K562 (cell line): ENCODE results near the gene KLC3. TPM values are rescaled to one million over a fixed set of nuclear protein-coding genes. Genes with fewer than 3 reads are reported as not detected.

Source experiments
- ATAC-seq: fragments of 200-7000 bp; cut with Tn5 transposase; 3 replicates; pipeline ENCODE4 v1.9.1; 2020; ENCODE audit warnings: moderate library complexity
- BruUV-seq: library from RNA; stranded (reverse); fragments of 400-500 nt; replicated peaks from 2 replicates; lab custom pipeline; 2021; lab: Mats Ljungman, UMichigan
- CTCF ChIA-PET: fragments of 300-600 bp; formaldehyde crosslinking; extraction: SDS; loops from one replicate; lab custom pipeline; 2021; ENCODE audit warnings: low intra/inter-chr PET ratio; lab: Yijun Ruan, JAX
- POLR2A ChIA-PET: fragments of 300-600, 350-650 bp; sonication (Branson Sonifier 250); formaldehyde crosslinking; extraction: SDS; loops from one replicate; lab custom pipeline; 2021; ENCODE audit warnings: antibody characterized with exemption, inconsistent platforms; lab: Yijun Ruan, JAX
- DNase-seq, 4 experiments: peaks; one replicate each; pipeline versions ENCODE4 v3.0.0 to v3.0.0-alpha.2; 2011 to 2018; ENCODE audit warnings: low spot score in 3 of 4, mixed read lengths in 3 of 4; ENCODE audit errors: extremely low read depth in 1 of 4
- FAIRE-seq: peaks from 2 replicates; lab custom pipeline; 2011; peaks lifted over from hg19 to GRCh38; lab: Jason Lieb, UNC
- H2AFZ ChIP-seq: 2 replicates; pipeline ENCODE4 v1.6.0; 2011; ENCODE audit warnings: low read depth, low read length, control low read depth, inconsistent platforms
- H3K27ac ChIP-seq: fragments of 200-600 bp; 3 replicates; pipeline ENCODE4 v1.8.0; 2011; ENCODE audit warnings: low read depth, mild to moderate bottlenecking, control low read depth, inconsistent platforms, low read length, moderate library complexity, mixed read lengths; ENCODE audit errors: extremely low read depth
- H3K27me3 ChIP-seq, 2 experiments: fragments of 300-600 bp in 1 of 2; 2 replicates in 1 of 2; 3 replicates in 1 of 2; pipeline versions ENCODE4 v1.6.0 to v1.8.0; 2011; ENCODE audit warnings: inconsistent platforms in 2 of 2, low read length in 2 of 2, mild to moderate bottlenecking in 1 of 2, mixed read lengths in 1 of 2, moderate library complexity in 1 of 2; ENCODE audit not compliant: control insufficient read depth in 2 of 2, insufficient read depth in 2 of 2
- H3K36me3 ChIP-seq: fragments of 300-600 bp; 3 replicates; pipeline ENCODE4 v1.8.0; 2011; ENCODE audit warnings: mild to moderate bottlenecking, low read length, inconsistent platforms; ENCODE audit not compliant: control insufficient read depth, insufficient read depth
- H3K4me1 ChIP-seq, 2 experiments: fragments of 200-600 bp in 1 of 2; replicated peaks in 1 of 2; 2 replicates in 1 of 2; 3 replicates in 1 of 2; pipeline versions ENCODE4 v1.5.1 to v1.8.0; 2011; ENCODE audit warnings: inconsistent platforms in 2 of 2, low read length in 2 of 2, mild to moderate bottlenecking in 1 of 2, mixed read lengths in 1 of 2, moderate library complexity in 1 of 2; ENCODE audit not compliant: control insufficient read depth in 2 of 2, insufficient read depth in 2 of 2
- H3K4me2 ChIP-seq: 2 replicates; pipeline ENCODE4 v1.6.1; 2011; ENCODE audit warnings: low read length, control low read depth, inconsistent platforms, mixed read lengths; ENCODE audit not compliant: insufficient read depth
- H3K4me3 ChIP-seq: fragments of 200-600 bp; sonication (generic), shearing (Covaris generic); 2 replicates; pipeline ENCODE4 v1.5.1; 2016; ENCODE audit warnings: control low read depth, inconsistent platforms
- H3K79me2 ChIP-seq: fragments of 200-600 bp; 3 replicates; pipeline ENCODE4 v1.8.0; 2011; ENCODE audit warnings: low read length, inconsistent platforms; ENCODE audit not compliant: control insufficient read depth, insufficient read depth
- H3K9ac ChIP-seq, 2 experiments: 2 replicates each; pipeline versions ENCODE4 v1.6.0 to v1.6.1; 2011; ENCODE audit warnings: low read depth in 2 of 2, low read length in 2 of 2, control low read depth in 1 of 2, inconsistent platforms in 1 of 2, mild to moderate bottlenecking in 1 of 2, mixed read lengths in 1 of 2; ENCODE audit not compliant: insufficient read depth in 1 of 2
- H3K9me1 ChIP-seq: one replicate; pipeline ENCODE4 v1.6.0; 2011; ENCODE audit warnings: inconsistent platforms, mild to moderate bottlenecking, low read length, moderate library complexity; ENCODE audit not compliant: control insufficient read depth, insufficient read depth
- H3K9me3 ChIP-seq: replicated peaks from 2 replicates; pipeline ENCODE4 v1.5.1; 2011; ENCODE audit warnings: low read depth, low read length, inconsistent platforms; ENCODE audit not compliant: control insufficient read depth, insufficient read depth
- H4K20me1 ChIP-seq: replicated peaks from 2 replicates; pipeline ENCODE4 v1.6.1; 2011; ENCODE audit warnings: low read length, inconsistent platforms, mixed read lengths; ENCODE audit not compliant: control insufficient read depth, insufficient read depth
- COPS2 ChIP-seq: fragments of 450-650 bp; conservative IDR thresholded peaks from 2 replicates; pipeline ENCODE4 v1.6.1; 2016; ENCODE audit warnings: mild to moderate bottlenecking, moderate library complexity
- EP300 ChIP-seq: IDR thresholded peaks from 2 replicates; pipeline ENCODE4 v1.6.1; 2012; ENCODE audit warnings: low read length, improper control_type of control experiment
- POLR2G ChIP-seq: fragments of 200-400 bp; formaldehyde crosslinking; IDR thresholded peaks from 2 replicates; pipeline ENCODE4 v1.6.1; 2017; ENCODE audit warnings: low read depth, mild to moderate bottlenecking, antibody characterized with exemption, low read length, moderate library complexity
- RBFOX2 ChIP-seq: fragments of 200-400 bp; formaldehyde crosslinking; IDR thresholded peaks from 2 replicates; pipeline ENCODE4 v1.6.1; 2017; ENCODE audit warnings: low read depth, mild to moderate bottlenecking, low read length, moderate library complexity
- whole genome bisulfite sequencing: fragments of 100-300 bp; shearing (Covaris generic); methylation state at CpG from one replicate; pipeline ENCODE4 v1.1.6; 2016; ENCODE audit warnings: low coverage, mixed read lengths; ENCODE audit not compliant: insufficient coverage; ENCODE audit errors: missing lambda C conversion rate; 5-methylcytosine and 5-hydroxymethylcytosine counted together
- in situ Hi-C: fragments of 300-500 bp; cut with MboI; formaldehyde crosslinking; loops from 4 replicates; pipeline ENCODE4 v1.15.0; 2018; ENCODE audit warnings: inconsistent platforms, mixed read lengths
- intact Hi-C: fragments of 100-400 bp; cut with micrococcal nuclease; formaldehyde crosslinking; loops from 2 replicates; pipeline ENCODE4 v1.14.2; 2022
- polyA plus RNA-seq, 8 experiments: library from polyadenylated mRNA; depleted of rRNA in 4 of 8; stranded (reverse) in 5 of 8; unstranded in 3 of 8; fragments of >200 nt; fragmentation: Nextera tagmentation in 2 of 8; fragmentation: Illumina TruSeq in 1 of 8; extraction: Ambion mirVana in 2 of 8; extraction: Trizol in 1 of 8; gene quantifications; 2 replicates each; pipeline versions ENCODE4 v1.2.1 to v1.2.3, GENCODE V29; 2011 to 2014; ENCODE audit warnings: inconsistent platforms in 1 of 8, missing spikeins in 1 of 8
- total RNA-seq, 7 experiments: library from RNA; depleted of rRNA in 6 of 7; stranded (reverse); fragments of >200 nt in 6 of 7; fragmentation: Illumina TruSeq in 2 of 7; extraction: Trizol in 2 of 7; gene quantifications; 2 replicates each; pipeline versions ENCODE4 v1.2.1 to v1.2.3, GENCODE V29; 2011 to 2021; ENCODE audit warnings: low replicate concordance in 1 of 7
- TF ChIP-seq, protein P1 (sequence below): fragments of 200-800 bp; sonication (Bioruptor generic); IDR thresholded peaks from 2 replicates; pipeline ENCODE4 v1.6.1; 2017; ENCODE audit warnings: missing genetic modification characterization, missing compliant biosample characterization
- TF ChIP-seq, protein P2 (sequence below): fragments of 250-450 bp; sonication (Bioruptor Pico); IDR thresholded peaks from 2 replicates; pipeline ENCODE4 v1.5.0; 2021; ENCODE audit warnings: mild to moderate bottlenecking, borderline replicate concordance

KLC3 gene
- total and polyA plus RNA-seq, 9 of the 15 experiments (the other 6 are each of a cell fraction or from before 2014, with no cell fraction given) = 0.03 to 1.2 (median 0.59) TPM; not detected in 3

GRCh38 chr19:45358213-45358792, 17.8 kb downstream of the KLC3 start:
- peaks cover 3% of the 10 kb centered on the region; the same call in 1 of the 2 replicates for H4K20me1 ChIP-seq
- TF ChIP-seq EP300 = no peak
- peak; percentile 35; the same call in 1 of the 2 replicates for TF ChIP-seq POLR2G
- peak; percentile 30; the same call in 1 of the 2 replicates for TF ChIP-seq RBFOX2
- no TSS peak for BruUV-seq
- no peaks in the 10 kb centered on the region for H3K9me1 ChIP-seq
- POLR2A ChIA-PET = interaction anchor here (0.6 to 0.7 kb wide), 2 partner anchors 118 to 372 kb away, joined by 3 to 4 read pairs; no protein-coding TSS in a partner anchor
- H3K4me3 ChIP-seq = no peak overlapping the region
- no peak for ATAC-seq
- H3K9ac ChIP-seq = no peak overlapping the region
- H3K27me3 ChIP-seq = no peaks in the 10 kb centered on the region
- H2AFZ ChIP-seq = no peak overlapping the region
- H3K4me1 ChIP-seq = peaks cover 0 to 34% of the 10 kb centered on the region in 2 experiments; a peak in 2 of 5 replicates
- in situ Hi-C loops (no loop called here), intact Hi-C loops (no loop called here)
- no peak overlapping the region for H3K27ac ChIP-seq
- 87% methylated on average over 12 of the region's 12 CpGs for WGBS
- no peak overlapping the region for H3K4me2 ChIP-seq
- no peak for DNase-seq
- H3K36me3 ChIP-seq = peaks cover 80% of the 10 kb centered on the region; the same call in 2 of the 3 replicates
- H3K9me3 ChIP-seq = no peaks in the 10 kb centered on the region
- H3K79me2 ChIP-seq = no peaks in the 10 kb centered on the region
- no peak for FAIRE-seq
- CTCF ChIA-PET = no interaction called here

DNA sequence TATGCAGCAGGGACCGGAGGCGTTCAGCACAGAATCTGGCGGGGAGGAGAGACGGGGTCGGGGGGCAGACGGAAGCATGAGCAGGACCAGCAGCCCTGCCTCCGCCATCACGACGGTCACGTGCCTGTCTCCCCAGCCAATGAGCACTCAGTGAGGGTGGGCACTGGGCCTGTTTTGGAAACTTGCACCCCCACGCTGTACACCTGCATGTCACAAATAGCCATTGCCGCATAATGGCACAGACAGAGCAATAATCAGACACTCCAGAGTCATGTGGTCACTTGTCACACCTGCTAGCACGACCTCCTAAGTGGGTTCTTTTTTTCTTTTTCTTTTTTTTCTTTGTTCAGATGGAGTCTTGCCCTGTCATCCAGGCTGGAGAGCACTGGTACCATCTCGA, 21.1 kb downstream of the KLC3 start:
- FAIRE-seq = no peak
- no peak overlapping the region for H3K27ac ChIP-seq
- intact Hi-C loops = no loop called here
- 91% methylated on average over 14 of the region's 14 CpGs for WGBS
- ATAC-seq = no peak
- in situ Hi-C loops = no loop called here
- H3K9me1 ChIP-seq = no peaks in the 10 kb centered on the region
- peaks cover 75% of the 10 kb centered on the region; the same call in 2 of the 3 replicates for H3K36me3 ChIP-seq
- no peaks in the 10 kb centered on the region for H3K9me3 ChIP-seq
- no peak overlapping the region for H3K4me2 ChIP-seq
- H3K4me3 ChIP-seq = no peak overlapping the region
- no peaks in the 10 kb centered on the region for H3K79me2 ChIP-seq
- POLR2A ChIA-PET = interaction anchor here (0.5 kb wide), 1 partner anchor 42 kb away, joined by 3 read pairs; no protein-coding TSS in a partner anchor
- H4K20me1 ChIP-seq = 0 out of 2 replicates have a peak, but pooled peaks cover 3% of the 10 kb centered on the region
- H3K9ac ChIP-seq = no peak overlapping the region
- H3K27me3 ChIP-seq = no peaks in the 10 kb centered on the region
- peaks cover 0 to 37% of the 10 kb centered on the region in 2 experiments; a peak in 2 of 5 replicates for H3K4me1 ChIP-seq
- CTCF ChIA-PET = no interaction called here
- DNase-seq = no peak
- no peak overlapping the region for H2AFZ ChIP-seq
- BruUV-seq = no TSS peak
- TF ChIP-seq COPS2 = no peak
- TF ChIP-seq, protein P1, sequence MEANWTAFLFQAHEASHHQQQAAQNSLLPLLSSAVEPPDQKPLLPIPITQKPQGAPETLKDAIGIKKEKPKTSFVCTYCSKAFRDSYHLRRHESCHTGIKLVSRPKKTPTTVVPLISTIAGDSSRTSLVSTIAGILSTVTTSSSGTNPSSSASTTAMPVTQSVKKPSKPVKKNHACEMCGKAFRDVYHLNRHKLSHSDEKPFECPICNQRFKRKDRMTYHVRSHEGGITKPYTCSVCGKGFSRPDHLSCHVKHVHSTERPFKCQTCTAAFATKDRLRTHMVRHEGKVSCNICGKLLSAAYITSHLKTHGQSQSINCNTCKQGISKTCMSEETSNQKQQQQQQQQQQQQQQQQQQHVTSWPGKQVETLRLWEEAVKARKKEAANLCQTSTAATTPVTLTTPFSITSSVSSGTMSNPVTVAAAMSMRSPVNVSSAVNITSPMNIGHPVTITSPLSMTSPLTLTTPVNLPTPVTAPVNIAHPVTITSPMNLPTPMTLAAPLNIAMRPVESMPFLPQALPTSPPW (CRISPR knock-in tag) = no peak
- TF ChIP-seq, protein P2, sequence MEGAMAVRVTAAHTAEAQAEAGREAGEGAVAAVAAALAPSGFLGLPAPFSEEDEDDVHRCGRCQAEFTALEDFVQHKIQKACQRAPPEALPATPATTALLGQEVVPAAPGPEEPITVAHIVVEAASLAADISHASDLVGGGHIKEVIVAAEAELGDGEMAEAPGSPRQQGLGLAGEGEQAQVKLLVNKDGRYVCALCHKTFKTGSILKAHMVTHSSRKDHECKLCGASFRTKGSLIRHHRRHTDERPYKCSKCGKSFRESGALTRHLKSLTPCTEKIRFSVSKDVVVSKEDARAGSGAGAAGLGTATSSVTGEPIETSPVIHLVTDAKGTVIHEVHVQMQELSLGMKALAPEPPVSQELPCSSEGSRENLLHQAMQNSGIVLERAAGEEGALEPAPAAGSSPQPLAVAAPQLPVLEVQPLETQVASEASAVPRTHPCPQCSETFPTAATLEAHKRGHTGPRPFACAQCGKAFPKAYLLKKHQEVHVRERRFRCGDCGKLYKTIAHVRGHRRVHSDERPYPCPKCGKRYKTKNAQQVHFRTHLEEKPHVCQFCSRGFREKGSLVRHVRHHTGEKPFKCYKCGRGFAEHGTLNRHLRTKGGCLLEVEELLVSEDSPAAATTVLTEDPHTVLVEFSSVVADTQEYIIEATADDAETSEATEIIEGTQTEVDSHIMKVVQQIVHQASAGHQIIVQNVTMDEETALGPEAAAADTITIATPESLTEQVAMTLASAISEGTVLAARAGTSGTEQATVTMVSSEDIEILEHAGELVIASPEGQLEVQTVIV (CRISPR knock-in tag) = no peak
